LNCAP (cell line): Measurements from ENCODE around the gene S100P.

Experiments used
- CTCF ChIP-seq: fragments of 450-650 bp; IDR thresholded peaks from 2 replicates; pipeline ENCODE4 v1.5.1; 2017; ENCODE audit warnings: mild to moderate bottlenecking

S100P gene

GRCh38 chr4:6657242-6658208, 36.2 kb upstream of the S100P start:
- TF ChIP-seq CTCF = no peak

GRCh38 chr4:6658209-6658595, 35.5 kb upstream of the S100P start:
- TF ChIP-seq CTCF = no peak

GRCh38 chr4:6658597-6659075, 35.0 kb upstream of the S100P start:
- TF ChIP-seq CTCF = no peak

DNA sequence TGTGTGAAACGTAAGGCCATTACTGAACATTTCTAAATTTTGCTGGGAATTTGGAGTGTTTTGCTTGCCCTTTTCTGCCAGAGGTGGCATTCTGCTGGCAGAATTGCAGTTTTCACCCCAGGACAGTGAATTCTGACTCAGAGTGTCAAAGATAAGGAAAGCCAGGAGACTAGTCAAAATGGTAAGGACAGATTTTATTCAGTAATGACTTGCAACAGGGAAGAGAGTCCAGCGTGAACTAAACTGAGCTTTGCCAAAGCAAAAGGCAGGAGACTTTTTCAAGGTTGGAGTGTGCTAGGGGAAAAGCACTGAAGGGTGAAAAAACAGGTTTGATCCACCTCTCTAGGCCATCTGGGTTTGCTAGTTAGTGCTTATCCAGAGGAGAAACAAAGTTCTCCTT, 33.8 kb upstream of the S100P start:
- no peak for TF ChIP-seq CTCF

GRCh38 chr4:6660430-6660829, 33.2 kb upstream of the S100P start:
- TF ChIP-seq CTCF = no peak

GRCh38 chr4:6662591-6662990, 31.1 kb upstream of the S100P start:
- TF ChIP-seq CTCF = no peak

DNA sequence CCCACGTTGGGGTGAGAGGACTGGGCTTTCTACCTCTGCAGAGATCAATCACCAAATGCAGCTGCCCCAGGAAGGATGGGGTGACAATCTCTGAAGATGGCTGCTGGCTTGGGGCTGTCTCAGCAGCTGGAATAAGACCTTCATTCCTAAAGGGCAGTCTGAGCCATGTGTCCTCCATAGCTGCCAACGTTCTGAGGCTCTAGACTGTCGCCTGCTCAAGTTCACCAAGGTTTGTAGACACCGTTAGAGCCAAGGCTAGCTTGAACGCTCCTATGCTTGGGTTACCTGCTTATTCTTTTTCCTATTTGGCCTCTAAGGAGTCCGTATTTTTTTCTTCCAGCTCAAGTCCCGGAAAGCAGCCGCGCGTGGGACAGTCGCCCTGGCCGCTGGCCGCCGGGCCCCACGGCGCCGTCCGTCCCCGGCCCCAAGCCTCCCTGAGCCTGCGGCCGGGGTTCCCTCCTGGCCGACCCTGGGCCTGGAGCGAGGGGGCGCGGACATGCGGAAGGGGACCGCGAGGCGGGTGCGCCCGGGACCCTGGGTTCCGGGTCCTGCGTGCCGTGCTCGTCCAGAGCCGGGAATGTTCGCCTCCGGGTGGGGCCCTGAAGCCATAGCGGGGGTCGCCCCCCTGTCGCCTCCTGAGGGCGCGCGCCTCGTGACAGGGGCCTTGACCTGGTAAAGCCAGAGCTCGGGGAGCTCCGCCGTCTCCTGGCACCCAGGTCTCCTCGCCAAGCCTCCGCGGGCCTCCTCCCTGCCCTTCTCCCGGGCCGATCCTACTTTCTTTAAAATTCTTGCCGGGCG, 29.9 kb upstream of the S100P start:
- no peak for TF ChIP-seq CTCF
